ENCODE measurements around the gene ITPR1. TPM values are rescaled to one million over a fixed set of nuclear protein-coding genes. Genes with fewer than 3 reads are reported as not detected.
A peak's percentile ranks its signal among the peaks of the same experiment; 100 is the strongest.

The ITPR1 gene
- total and polyA plus RNA-seq, 2 of the 4 experiments (the other 2 are of a cell fraction): 1.8 to 5.7 TPM

- in situ Hi-C loops (cut with MboI; ENCODE audit: low sequenced_read_pairs): no loop called here
- H3K36me3 ChIP-seq (ENCODE audit: control insufficient read depth, insufficient read depth, low read length): no peaks in the 10 kb centered on the region
- no peak overlapping the region for H2BK5ac ChIP-seq (ENCODE audit: low read depth, low read length, poor library complexity, severe bottlenecking)
- H3K4ac ChIP-seq (ENCODE audit: low read depth, low read length): no peak overlapping the region
- no peak overlapping the region for H2BK120ac ChIP-seq (ENCODE audit: low read depth, low read length)
- no peak overlapping the region for H3K4me2 ChIP-seq (ENCODE audit: low read depth, low read length)
- H3K23ac ChIP-seq (ENCODE audit: low read depth, low read length): no peak overlapping the region
- no peak overlapping the region for H4K91ac ChIP-seq (ENCODE audit: insufficient read depth, low read depth, low read length)
- no peak overlapping the region for H3K27ac ChIP-seq (ENCODE audit: insufficient read depth, low read length)
- no peaks in the 10 kb centered on the region for H3K9me1 ChIP-seq (ENCODE audit: insufficient read depth, low read length)
- no TSS peak for BruUV-seq (replicated peaks)
- no peak overlapping the region for H2AK9ac ChIP-seq (replicated peaks; ENCODE audit: low read depth, low read length, poor library complexity)
- H3K14ac ChIP-seq (replicated peaks; ENCODE audit: low read depth, low read length): no peak overlapping the region
- ChIA-PET POLR2A (ENCODE audit: unreplicated experiment) (interaction anchor here (0.6 kb wide), 1 partner anchor 213 kb away, joined by 7 read pairs; no protein-coding TSS in a partner anchor), CTCF (interaction anchor here (0.6 kb wide), 1 partner anchor 36 kb away, joined by 4 read pairs; no protein-coding TSS in a partner anchor)
- H4K5ac ChIP-seq (ENCODE audit: low read depth, low read length): no peak overlapping the region
- no peaks in the 10 kb centered on the region for H4K20me1 ChIP-seq (ENCODE audit: insufficient read depth, low read length)
- no peak overlapping the region for H3K56ac ChIP-seq (ENCODE audit: extremely low read depth, insufficient read depth, low read length)
- H2BK15ac ChIP-seq (ENCODE audit: low read depth, low read length): no peak overlapping the region
- H2AFZ ChIP-seq (replicated peaks; ENCODE audit: low read length, poor library complexity): no peak overlapping the region
- H3K79me1 ChIP-seq (ENCODE audit: low read depth in 1 of 2, low read length in 2 of 2): no peaks in the 10 kb centered on the region
- no peak overlapping the region for H2BK20ac ChIP-seq (ENCODE audit: low read depth, low read length)
- no peak for ATAC-seq (ENCODE audit: low read depth)
- no peak overlapping the region for H3K4me3 ChIP-seq (ENCODE audit: insufficient read depth, low read depth, low read length)
- H3K9me3 ChIP-seq (ENCODE audit: control insufficient read depth, insufficient read depth, low read length): no peaks in the 10 kb centered on the region; the same call in 1 of the 2 replicates
- H3K27me3 ChIP-seq (ENCODE audit: control insufficient read depth, insufficient read depth, low read length): peaks cover 26% of the 10 kb centered on the region
- no peak overlapping the region for H3K18ac ChIP-seq (ENCODE audit: low read depth, low read length)
- H2AK5ac ChIP-seq (ENCODE audit: low read depth, low read length): no peak overlapping the region
- WGBS, 2 experiments (ENCODE audit: extremely low coverage in 2 of 2, insufficient read length in 1 of 2): no CpG with 5 or more reads among the region's 7 CpGs
- peak; percentile 17 for DNase-seq
- peaks cover 13% of the 10 kb centered on the region for H3K4me1 ChIP-seq (ENCODE audit: control insufficient read depth, insufficient read depth, low read length)
- no peak for TF ChIP-seq RCOR1 (IDR thresholded peaks at IDR 0.05; ENCODE audit: insufficient replicate concordance, low read length)
- no peak for TF ChIP-seq CEBPB (IDR thresholded peaks at IDR 0.05; ENCODE audit: low read depth, low read length)
- no peak for TF ChIP-seq RAD21 (IDR thresholded peaks at IDR 0.05; ENCODE audit: low read length)
- no peak for TF ChIP-seq CHD1 (IDR thresholded peaks at IDR 0.05; ENCODE audit: low read depth, low read length)
- no peak for TF ChIP-seq POLR2A (IDR thresholded peaks at IDR 0.05; ENCODE audit: low read depth, low read length)
- no peak for TF ChIP-seq SMC3 (IDR thresholded peaks at IDR 0.05; ENCODE audit: low read depth, low read length)
- TF ChIP-seq MAZ (IDR thresholded peaks at IDR 0.05; ENCODE audit: borderline replicate concordance, low read depth, low read length): no peak
- no peak for TF ChIP-seq NFE2L2 (IDR thresholded peaks at IDR 0.05; ENCODE audit: low read depth, low read length)
- TF ChIP-seq FOS (IDR thresholded peaks at IDR 0.05; ENCODE audit: low read depth, low read length): no peak
- no peak for TF ChIP-seq USF2 (IDR thresholded peaks at IDR 0.05; ENCODE audit: low read depth, low read length)
- no peak for TF ChIP-seq ELK1 (IDR thresholded peaks at IDR 0.05; ENCODE audit: borderline replicate concordance, low read depth, low read length)
- TF ChIP-seq BHLHE40 (IDR thresholded peaks at IDR 0.05; ENCODE audit: low read depth, low read length): no peak
- no peak for TF ChIP-seq CTCF (conservative IDR thresholded peaks at IDR 0.05; ENCODE audit: low read depth, low read length)
- TF ChIP-seq MAFK (IDR thresholded peaks at IDR 0.05; ENCODE audit: low read depth, low read length): no peak
- TF ChIP-seq MXI1 (IDR thresholded peaks at IDR 0.05; ENCODE audit: borderline replicate concordance, low read depth, low read length): no peak
- H3K9ac ChIP-seq (ENCODE audit: low read depth, low read length): no peak overlapping the region
- intact Hi-C loops (cut with micrococcal nuclease): no loop called here
- no peak overlapping the region for H4K8ac ChIP-seq (ENCODE audit: low read depth in 2 of 2, low read length in 2 of 2)
- dilution Hi-C loops (cut with HindIII; ENCODE audit: low sequenced_read_pairs, unreplicated experiment): no loop called here
These were observed 257.3 kb downstream of the ITPR1 start for GRCh38 chr3:4750306-4750968.
